Renal pelvis (tissue), 4 donors: ENCODE measurements around the gene CERT1. TPM values are rescaled to one million over a fixed set of nuclear protein-coding genes. Genes with fewer than 3 reads are reported as not detected.
A peak's percentile ranks its signal among the peaks of the same experiment; 100 is the strongest.
"Not testable (repeated sequence)": the region's sequence is repeated elsewhere in the genome, so short reads cannot be mapped to it uniquely, and the experiment has no call there.

Experiments
- DNase-seq: peaks from one replicate; pipeline ENCODE4 v3.0.0-alpha.2; 2013
- polyA plus RNA-seq, 3 donors: library from polyadenylated mRNA; unstranded; fragments of 120-200 nt; gene quantifications; one replicate each; pipeline ENCODE4 v1.2.1, GENCODE V29; 2013; ENCODE audit not compliant: insufficient read length in 3 of 3

Gene CERT1
- polyA plus RNA-seq, 3 donors, result 52.0 to 57.2 (median 57.1) TPM

GRCh38 chr5:75526070-75526469, 14.6 kb upstream of the CERT1 start:
- no peak for DNase-seq

- DNase-seq, result no peak
These were observed 13.9 kb upstream of the CERT1 start for GRCh38 chr5:75525344-75525743.

- no peak for DNase-seq
These were observed 13.2 kb upstream of the CERT1 start for GRCh38 chr5:75524591-75524990.

- DNase-seq, result no peak
These were observed 12.6 kb upstream of the CERT1 start for GRCh38 chr5:75524071-75524470.

- no peak for DNase-seq
These were observed 11.8 kb upstream of the CERT1 start for GRCh38 chr5:75523275-75523674.

- no peak for DNase-seq
These were observed 11.1 kb upstream of the CERT1 start for GRCh38 chr5:75522542-75522941.

- DNase-seq, result no peak
These were observed 10.6 kb upstream of the CERT1 start for GRCh38 chr5:75522025-75522424.

- no peak for DNase-seq
These were observed 9.8 kb upstream of the CERT1 start for GRCh38 chr5:75521195-75521594.

GRCh38 chr5:75519761-75520160, 8.3 kb upstream of the CERT1 start:
- DNase-seq, result no peak

- DNase-seq, result no peak
These were observed 2.9 kb upstream of the CERT1 start for GRCh38 chr5:75514323-75514722.

GRCh38 chr5:75513841-75514240, 2.4 kb upstream of the CERT1 start:
- no peak for DNase-seq

GRCh38 chr5:75512383-75513074, 1.1 kb upstream of the CERT1 start:
- DNase-seq, result no peak

GRCh38 chr5:75510836-75511434, 494 bp downstream of the CERT1 start:
- DNase-seq, result peak; percentile 24

- DNase-seq, result peak; percentile 34
These were observed 1.0 kb downstream of the CERT1 start for GRCh38 chr5:75510417-75510835.

GRCh38 chr5:75509956-75510355, 1.5 kb downstream of the CERT1 start:
- DNase-seq, result peak; percentile 17

GRCh38 chr5:75509546-75509945, 1.9 kb downstream of the CERT1 start:
- DNase-seq, result no peak

GRCh38 chr5:75507841-75508240, 3.6 kb downstream of the CERT1 start:
- DNase-seq, result no peak

GRCh38 chr5:75505112-75505511, 6.3 kb downstream of the CERT1 start:
- DNase-seq, result not testable (repeated sequence)

GRCh38 chr5:75498875-75499274, 12.6 kb downstream of the CERT1 start:
- DNase-seq, result not testable (repeated sequence)

GRCh38 chr5:75498208-75498777, 13.1 kb downstream of the CERT1 start:
- DNase-seq, result no peak

- DNase-seq, result no peak
These were observed 15.4 kb downstream of the CERT1 start for GRCh38 chr5:75496026-75496425.

- no peak for DNase-seq
These were observed 19.8 kb downstream of the CERT1 start for GRCh38 chr5:75491621-75492020.

- DNase-seq, result not testable (repeated sequence)
These were observed 21.6 kb downstream of the CERT1 start for GRCh38 chr5:75489847-75490246.

GRCh38 chr5:75484605-75485004, 26.8 kb downstream of the CERT1 start:
- DNase-seq, result no peak
